GM12878 (cell line): ENCODE measurements around the gene MRPL38.

Source experiments
- BCL11A ChIP-seq: IDR thresholded peaks from 2 replicates; pipeline ENCODE4 v1.6.1; 2011; ENCODE audit warnings: low read depth, low read length
- EP300 ChIP-seq, 2 experiments: fragments of 150-350 bp in 1 of 2; IDR thresholded peaks; 2 replicates each; pipeline ENCODE4 v1.6.1; 2011 to 2012; ENCODE audit warnings: low read depth in 2 of 2, low read length in 2 of 2, borderline replicate concordance in 1 of 2, improper control_type of control experiment in 1 of 2, inconsistent platforms in 1 of 2; ENCODE audit not compliant: control insufficient read depth in 1 of 2
- HDAC2 ChIP-seq: fragments of 200-600 bp; sonication (generic); IDR thresholded peaks from 2 replicates; pipeline ENCODE4 v1.6.1; 2017
- NRF1 ChIP-seq: conservative IDR thresholded peaks from 2 replicates; pipeline ENCODE4 v1.6.1; 2011; ENCODE audit warnings: mild to moderate bottlenecking, low read depth, low read length, improper control_type of control experiment
- POLR2A ChIP-seq: IDR thresholded peaks from 2 replicates; pipeline ENCODE4 v1.6.1; 2011; ENCODE audit warnings: low read depth, mild to moderate bottlenecking, low read length
- POLR2AphosphoS5 ChIP-seq: IDR thresholded peaks from 2 replicates; pipeline ENCODE4 v1.6.1; 2011; ENCODE audit warnings: mild to moderate bottlenecking, low read length, inconsistent platforms
- RAD21 ChIP-seq: IDR thresholded peaks from 2 replicates; pipeline ENCODE4 v1.6.1; 2011; ENCODE audit warnings: mild to moderate bottlenecking, low read depth, low read length, moderate library complexity; ENCODE audit not compliant: insufficient read depth
- SPI1 ChIP-seq: IDR thresholded peaks from 2 replicates; pipeline ENCODE4 v1.6.1; 2011; ENCODE audit warnings: low read depth, mild to moderate bottlenecking, low read length, moderate library complexity, borderline replicate concordance; ENCODE audit not compliant: insufficient read depth
- YY1 ChIP-seq: IDR thresholded peaks from 2 replicates; pipeline ENCODE4 v1.6.1; 2011; ENCODE audit warnings: low read depth, mild to moderate bottlenecking, low read length
- TF ChIP-seq, protein P1 (sequence below), 3 experiments: IDR thresholded peaks in 2 of 3; conservative IDR thresholded peaks in 1 of 3; 2 replicates each; pipeline ENCODE4 v1.5.1; 2011; ENCODE audit warnings: low read depth in 3 of 3, low read length in 3 of 3, mild to moderate bottlenecking in 3 of 3, control low read depth in 2 of 3, moderate library complexity in 2 of 3, inconsistent platforms in 1 of 3, mixed read lengths in 1 of 3; ENCODE audit not compliant: control insufficient read depth in 2 of 3, insufficient read depth in 1 of 3; ENCODE audit errors: extremely low read depth in 1 of 3
- TF ChIP-seq, protein P2 (sequence below): IDR thresholded peaks from 2 replicates; pipeline ENCODE4 v1.6.1; 2012; ENCODE audit warnings: mild to moderate bottlenecking, low read depth, low read length

DNA sequence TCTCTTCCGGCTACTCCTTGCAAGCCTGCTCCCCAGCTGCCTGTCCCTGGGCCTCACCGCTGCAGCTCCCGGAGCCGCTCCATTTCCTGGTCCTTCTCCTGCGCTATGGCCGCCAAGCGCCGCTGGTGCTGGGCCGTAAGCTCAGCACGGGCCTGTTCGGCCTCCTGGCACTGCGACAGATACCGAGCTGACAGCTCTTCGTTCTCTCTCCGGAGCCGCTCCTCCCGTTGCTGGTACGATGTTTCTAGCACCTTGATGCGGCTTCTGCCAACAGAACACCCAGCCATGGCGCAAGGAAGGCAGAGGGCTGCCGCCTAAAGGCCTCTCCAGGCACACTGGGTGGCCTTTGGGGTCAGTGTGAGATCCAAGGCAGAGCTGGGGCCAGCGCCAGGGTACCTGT, 14.9 kb upstream of the MRPL38 start:
- TF ChIP-seq, protein P1, sequence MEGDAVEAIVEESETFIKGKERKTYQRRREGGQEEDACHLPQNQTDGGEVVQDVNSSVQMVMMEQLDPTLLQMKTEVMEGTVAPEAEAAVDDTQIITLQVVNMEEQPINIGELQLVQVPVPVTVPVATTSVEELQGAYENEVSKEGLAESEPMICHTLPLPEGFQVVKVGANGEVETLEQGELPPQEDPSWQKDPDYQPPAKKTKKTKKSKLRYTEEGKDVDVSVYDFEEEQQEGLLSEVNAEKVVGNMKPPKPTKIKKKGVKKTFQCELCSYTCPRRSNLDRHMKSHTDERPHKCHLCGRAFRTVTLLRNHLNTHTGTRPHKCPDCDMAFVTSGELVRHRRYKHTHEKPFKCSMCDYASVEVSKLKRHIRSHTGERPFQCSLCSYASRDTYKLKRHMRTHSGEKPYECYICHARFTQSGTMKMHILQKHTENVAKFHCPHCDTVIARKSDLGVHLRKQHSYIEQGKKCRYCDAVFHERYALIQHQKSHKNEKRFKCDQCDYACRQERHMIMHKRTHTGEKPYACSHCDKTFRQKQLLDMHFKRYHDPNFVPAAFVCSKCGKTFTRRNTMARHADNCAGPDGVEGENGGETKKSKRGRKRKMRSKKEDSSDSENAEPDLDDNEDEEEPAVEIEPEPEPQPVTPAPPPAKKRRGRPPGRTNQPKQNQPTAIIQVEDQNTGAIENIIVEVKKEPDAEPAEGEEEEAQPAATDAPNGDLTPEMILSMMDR (IDR thresholded peaks at IDR 0.05 in 2 of 3, conservative IDR thresholded peaks at IDR 0.05 in 1 of 3; ENCODE audit: control insufficient read depth in 2 of 3, extremely low read depth in 1 of 3, insufficient read depth in 1 of 3, low read depth in 3 of 3, low read length in 3 of 3) = no peak
- TF ChIP-seq POLR2A (no peak), YY1 (no peak), HDAC2 (no peak), POLR2AphosphoS5 (no peak), SPI1 (no peak), BCL11A (no peak), RAD21 (no peak), NRF1 (no peak), EP300 (IDR thresholded peaks at IDR 0.05; ENCODE audit: borderline replicate concordance in 1 of 2, control insufficient read depth in 1 of 2, low read depth in 2 of 2, low read length in 2 of 2) (no peak)
- TF ChIP-seq, protein P2, sequence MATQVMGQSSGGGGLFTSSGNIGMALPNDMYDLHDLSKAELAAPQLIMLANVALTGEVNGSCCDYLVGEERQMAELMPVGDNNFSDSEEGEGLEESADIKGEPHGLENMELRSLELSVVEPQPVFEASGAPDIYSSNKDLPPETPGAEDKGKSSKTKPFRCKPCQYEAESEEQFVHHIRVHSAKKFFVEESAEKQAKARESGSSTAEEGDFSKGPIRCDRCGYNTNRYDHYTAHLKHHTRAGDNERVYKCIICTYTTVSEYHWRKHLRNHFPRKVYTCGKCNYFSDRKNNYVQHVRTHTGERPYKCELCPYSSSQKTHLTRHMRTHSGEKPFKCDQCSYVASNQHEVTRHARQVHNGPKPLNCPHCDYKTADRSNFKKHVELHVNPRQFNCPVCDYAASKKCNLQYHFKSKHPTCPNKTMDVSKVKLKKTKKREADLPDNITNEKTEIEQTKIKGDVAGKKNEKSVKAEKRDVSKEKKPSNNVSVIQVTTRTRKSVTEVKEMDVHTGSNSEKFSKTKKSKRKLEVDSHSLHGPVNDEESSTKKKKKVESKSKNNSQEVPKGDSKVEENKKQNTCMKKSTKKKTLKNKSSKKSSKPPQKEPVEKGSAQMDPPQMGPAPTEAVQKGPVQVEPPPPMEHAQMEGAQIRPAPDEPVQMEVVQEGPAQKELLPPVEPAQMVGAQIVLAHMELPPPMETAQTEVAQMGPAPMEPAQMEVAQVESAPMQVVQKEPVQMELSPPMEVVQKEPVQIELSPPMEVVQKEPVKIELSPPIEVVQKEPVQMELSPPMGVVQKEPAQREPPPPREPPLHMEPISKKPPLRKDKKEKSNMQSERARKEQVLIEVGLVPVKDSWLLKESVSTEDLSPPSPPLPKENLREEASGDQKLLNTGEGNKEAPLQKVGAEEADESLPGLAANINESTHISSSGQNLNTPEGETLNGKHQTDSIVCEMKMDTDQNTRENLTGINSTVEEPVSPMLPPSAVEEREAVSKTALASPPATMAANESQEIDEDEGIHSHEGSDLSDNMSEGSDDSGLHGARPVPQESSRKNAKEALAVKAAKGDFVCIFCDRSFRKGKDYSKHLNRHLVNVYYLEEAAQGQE = no peak
